SKM-1 treated with dmso at 0.1 percent for 144 hours (cell line): Measurements from ENCODE around the gene L1CAM.

Source experiments
- DNase-seq: peaks from one replicate; lab custom pipeline; 2025; ENCODE audit not compliant: unreplicated experiment; lab: John Stamatoyannopoulos, UW

Gene L1CAM

GRCh38 chrX:153812220-153812619, 73.8 kb downstream of the L1CAM start:
- DNase-seq = no peak
